ENCODE data around the gene SFXN1. TPM values are rescaled to one million over a fixed set of nuclear protein-coding genes. Genes with fewer than 3 reads are reported as not detected.

Gene SFXN1
- total RNA-seq, 1 donor from 2014 or later, result 89.4 TPM

DNA sequence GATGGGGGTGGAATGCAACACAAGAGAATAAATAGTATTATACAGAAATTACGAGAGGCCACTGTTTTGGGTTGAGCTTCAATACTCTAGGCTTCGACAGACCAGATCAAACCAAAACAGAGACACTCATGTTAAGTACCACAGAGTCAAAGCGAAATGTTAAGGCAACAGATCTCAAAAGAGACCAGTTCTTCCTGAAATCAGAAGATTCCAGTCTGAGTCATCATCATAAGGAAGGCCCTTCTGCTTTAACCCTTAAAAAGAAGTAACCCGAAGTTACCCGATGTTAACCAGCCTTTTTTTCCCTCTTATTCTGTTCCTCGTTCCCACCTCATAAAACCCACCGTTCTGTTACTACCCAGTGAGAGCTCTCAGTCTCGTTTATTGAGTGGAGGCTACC, 75.9 kb downstream of the SFXN1 start:
- H3K4me3 ChIP-seq (ENCODE audit: insufficient read depth, low read depth, low read length), result no peak overlapping the region
- no peaks in the 10 kb centered on the region for H3K79me2 ChIP-seq (ENCODE audit: insufficient read depth, low read length)
- no peaks in the 10 kb centered on the region for H4K20me1 ChIP-seq (ENCODE audit: insufficient read depth, low read length)
- TF ChIP-seq EZH2 (IDR thresholded peaks at IDR 0.05; ENCODE audit: insufficient read depth, low read length), result no peak
- TF ChIP-seq, protein P1, sequence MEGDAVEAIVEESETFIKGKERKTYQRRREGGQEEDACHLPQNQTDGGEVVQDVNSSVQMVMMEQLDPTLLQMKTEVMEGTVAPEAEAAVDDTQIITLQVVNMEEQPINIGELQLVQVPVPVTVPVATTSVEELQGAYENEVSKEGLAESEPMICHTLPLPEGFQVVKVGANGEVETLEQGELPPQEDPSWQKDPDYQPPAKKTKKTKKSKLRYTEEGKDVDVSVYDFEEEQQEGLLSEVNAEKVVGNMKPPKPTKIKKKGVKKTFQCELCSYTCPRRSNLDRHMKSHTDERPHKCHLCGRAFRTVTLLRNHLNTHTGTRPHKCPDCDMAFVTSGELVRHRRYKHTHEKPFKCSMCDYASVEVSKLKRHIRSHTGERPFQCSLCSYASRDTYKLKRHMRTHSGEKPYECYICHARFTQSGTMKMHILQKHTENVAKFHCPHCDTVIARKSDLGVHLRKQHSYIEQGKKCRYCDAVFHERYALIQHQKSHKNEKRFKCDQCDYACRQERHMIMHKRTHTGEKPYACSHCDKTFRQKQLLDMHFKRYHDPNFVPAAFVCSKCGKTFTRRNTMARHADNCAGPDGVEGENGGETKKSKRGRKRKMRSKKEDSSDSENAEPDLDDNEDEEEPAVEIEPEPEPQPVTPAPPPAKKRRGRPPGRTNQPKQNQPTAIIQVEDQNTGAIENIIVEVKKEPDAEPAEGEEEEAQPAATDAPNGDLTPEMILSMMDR (IDR thresholded peaks at IDR 0.05; ENCODE audit: insufficient read depth, low read depth, low read length), result no peak
- H3K27me3 ChIP-seq (ENCODE audit: insufficient read depth, low read length), result no peaks in the 10 kb centered on the region
- Mint-ChIP-seq H3K4me3 (ENCODE audit: unreplicated experiment) (no peak overlapping the region), H3K27ac (ENCODE audit: unreplicated experiment) (no peak overlapping the region), H3K36me3 (ENCODE audit: low read depth, unreplicated experiment) (no peaks in the 10 kb centered on the region), H3K4me1 (ENCODE audit: low read depth, unreplicated experiment) (peaks cover 10% of the 10 kb centered on the region), H3K27me3 (ENCODE audit: low read depth, unreplicated experiment) (peaks cover 2% of the 10 kb centered on the region), H3K9me3 (ENCODE audit: unreplicated experiment) (peaks cover 7% of the 10 kb centered on the region)
- H2AFZ ChIP-seq (ENCODE audit: low read depth, low read length), result no peak overlapping the region
- H3K4me2 ChIP-seq (ENCODE audit: low read length), result no peak overlapping the region
- no peaks in the 10 kb centered on the region for H3K4me1 ChIP-seq (ENCODE audit: insufficient read depth, low read length)
- H3K27ac ChIP-seq (ENCODE audit: low read depth, low read length), result no peak overlapping the region
- H3K9me3 ChIP-seq (ENCODE audit: insufficient read depth, low read depth, low read length), result peaks cover 5% of the 10 kb centered on the region
- no peak overlapping the region for H3K9ac ChIP-seq (ENCODE audit: low read length)
- H3K36me3 ChIP-seq (ENCODE audit: insufficient read depth, low read length), result no peaks in the 10 kb centered on the region
- DNase-seq (ENCODE audit: low read depth), result no peak
- FAIRE-seq, result no peak

DNA sequence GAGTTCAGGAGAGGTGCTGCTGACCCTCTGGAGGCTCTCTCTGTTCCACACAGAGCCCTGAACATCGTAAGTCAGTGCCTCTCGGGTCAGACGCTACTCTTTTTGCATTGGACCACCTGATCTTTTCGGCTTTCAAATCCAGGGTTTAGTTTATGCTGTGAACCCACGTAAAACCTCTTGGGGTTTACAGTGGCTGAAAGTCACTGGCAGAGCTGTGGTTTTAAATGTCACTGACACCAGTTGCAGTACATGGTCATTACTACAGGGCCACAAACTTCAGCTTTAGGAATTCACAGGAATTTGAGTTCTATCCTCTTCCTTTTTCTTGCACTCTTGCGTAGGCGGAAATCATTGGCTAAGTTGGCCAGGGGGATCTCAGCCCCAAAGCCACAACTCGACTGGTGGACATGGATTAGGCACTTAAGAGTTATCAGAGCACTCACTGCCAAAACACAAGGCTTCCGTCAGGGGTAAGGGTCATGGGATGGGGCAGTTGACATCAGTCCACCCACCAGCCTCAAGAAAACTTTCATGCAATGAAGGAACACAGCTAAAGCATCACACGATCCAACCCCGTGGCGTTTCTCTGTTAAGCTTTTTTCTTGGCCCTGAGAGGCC, 76.9 kb downstream of the SFXN1 start:
- H3K9ac ChIP-seq (ENCODE audit: low read length), result no peak overlapping the region
- DNase-seq (ENCODE audit: low read depth), result no peak
- TF ChIP-seq, protein P1 (IDR thresholded peaks at IDR 0.05; ENCODE audit: insufficient read depth, low read depth, low read length), result no peak
- TF ChIP-seq EZH2 (IDR thresholded peaks at IDR 0.05; ENCODE audit: insufficient read depth, low read length), result no peak
- no peaks in the 10 kb centered on the region for H3K79me2 ChIP-seq (ENCODE audit: insufficient read depth, low read length)
- Mint-ChIP-seq H3K27me3 (ENCODE audit: low read depth, unreplicated experiment) (peaks cover 2% of the 10 kb centered on the region), H3K4me1 (ENCODE audit: low read depth, unreplicated experiment) (peaks cover 8% of the 10 kb centered on the region), H3K27ac (ENCODE audit: unreplicated experiment) (no peak overlapping the region), H3K9me3 (ENCODE audit: unreplicated experiment) (peaks cover 7% of the 10 kb centered on the region), H3K36me3 (ENCODE audit: low read depth, unreplicated experiment) (no peaks in the 10 kb centered on the region), H3K4me3 (ENCODE audit: unreplicated experiment) (no peak overlapping the region)
- H3K36me3 ChIP-seq (ENCODE audit: insufficient read depth, low read length), result no peaks in the 10 kb centered on the region
- no peaks in the 10 kb centered on the region for H3K27me3 ChIP-seq (ENCODE audit: insufficient read depth, low read length)
- FAIRE-seq, result no peak
- H3K27ac ChIP-seq (ENCODE audit: low read depth, low read length), result no peak overlapping the region
- H4K20me1 ChIP-seq (ENCODE audit: insufficient read depth, low read length), result no peaks in the 10 kb centered on the region
- no peak overlapping the region for H3K4me3 ChIP-seq (ENCODE audit: insufficient read depth, low read depth, low read length)
- peaks cover 5% of the 10 kb centered on the region for H3K9me3 ChIP-seq (ENCODE audit: insufficient read depth, low read depth, low read length)
- no peak overlapping the region for H3K4me2 ChIP-seq (ENCODE audit: low read length)
- H3K4me1 ChIP-seq (ENCODE audit: insufficient read depth, low read length), result no peaks in the 10 kb centered on the region
- H2AFZ ChIP-seq (ENCODE audit: low read depth, low read length), result no peak overlapping the region

DNA sequence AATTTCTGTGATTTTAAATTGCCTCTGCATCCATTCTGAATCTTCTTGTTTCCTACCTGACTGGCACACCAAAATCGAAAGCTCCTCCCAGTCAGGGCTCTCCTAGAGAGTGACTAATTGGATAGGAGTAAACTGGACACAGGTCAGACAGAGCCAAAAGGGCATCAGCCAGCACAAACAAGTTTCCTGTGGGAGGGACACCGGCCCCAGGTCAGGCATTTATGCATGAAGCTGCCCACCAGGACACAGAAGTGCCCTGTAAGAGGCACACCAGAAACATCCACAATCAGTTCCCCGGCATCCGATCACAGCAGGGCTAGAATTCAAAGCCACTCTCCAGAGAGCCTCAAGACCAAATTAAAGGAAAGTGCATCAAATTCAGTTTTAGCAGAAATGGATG, 78.4 kb downstream of the SFXN1 start:
- no peaks in the 10 kb centered on the region for H3K36me3 ChIP-seq (ENCODE audit: insufficient read depth, low read length)
- no peaks in the 10 kb centered on the region for H3K27me3 ChIP-seq (ENCODE audit: insufficient read depth, low read length)
- no peak for FAIRE-seq
- no peak for DNase-seq (ENCODE audit: low read depth)
- H3K27ac Mint-ChIP-seq (ENCODE audit: unreplicated experiment), result no peak overlapping the region
- no peak overlapping the region for H3K4me3 Mint-ChIP-seq (ENCODE audit: unreplicated experiment)
- TF ChIP-seq, protein P1 (IDR thresholded peaks at IDR 0.05; ENCODE audit: insufficient read depth, low read depth, low read length), result no peak
- no peak for TF ChIP-seq EZH2 (IDR thresholded peaks at IDR 0.05; ENCODE audit: insufficient read depth, low read length)
- no peak overlapping the region for H3K4me2 ChIP-seq (ENCODE audit: low read length)
- no peak overlapping the region for H3K9ac ChIP-seq (ENCODE audit: low read length)
- H2AFZ ChIP-seq (ENCODE audit: low read depth, low read length), result no peak overlapping the region
- no peaks in the 10 kb centered on the region for H3K79me2 ChIP-seq (ENCODE audit: insufficient read depth, low read length)
- H3K4me3 ChIP-seq (ENCODE audit: insufficient read depth, low read depth, low read length), result no peak overlapping the region
- no peaks in the 10 kb centered on the region for H3K36me3 Mint-ChIP-seq (ENCODE audit: low read depth, unreplicated experiment)
- H3K4me1 Mint-ChIP-seq (ENCODE audit: low read depth, unreplicated experiment), result peaks cover 5% of the 10 kb centered on the region
- peaks cover 2% of the 10 kb centered on the region for H3K9me3 Mint-ChIP-seq (ENCODE audit: unreplicated experiment)
- no peak overlapping the region for H3K27ac ChIP-seq (ENCODE audit: low read depth, low read length)
- H3K27me3 Mint-ChIP-seq (ENCODE audit: low read depth, unreplicated experiment), result peaks cover 2% of the 10 kb centered on the region
- peaks cover 5% of the 10 kb centered on the region for H3K9me3 ChIP-seq (ENCODE audit: insufficient read depth, low read depth, low read length)
- H4K20me1 ChIP-seq (ENCODE audit: insufficient read depth, low read length), result no peaks in the 10 kb centered on the region
- H3K4me1 ChIP-seq (ENCODE audit: insufficient read depth, low read length), result no peaks in the 10 kb centered on the region
